ENCODE data around the gene MRPL37.
A peak's percentile ranks its signal among the peaks of the same experiment; 100 is the strongest.

Gene MRPL37

GRCh38 chr1:54199765-54200518 is at the start of gene MRPL37, which contains the start of gene CYB5RL:
Gene MRPL37, plus strand, starts transcription at chr1:54200167. Its CDS starts 77 bp downstream, at chr1:54200244.
Gene CYB5RL, minus strand, starts transcription at chr1:54200030. Its CDS starts 4,414 bp downstream, at chr1:54195616.
- peak within 1 kb of the TSS; percentile 77 for H3K4me2 ChIP-seq (ENCODE audit: low read length)
- no peaks in the 10 kb centered on the region for H3K36me3 ChIP-seq (ENCODE audit: control insufficient read depth, insufficient read depth, low read length)
- TF ChIP-seq, protein P1, sequence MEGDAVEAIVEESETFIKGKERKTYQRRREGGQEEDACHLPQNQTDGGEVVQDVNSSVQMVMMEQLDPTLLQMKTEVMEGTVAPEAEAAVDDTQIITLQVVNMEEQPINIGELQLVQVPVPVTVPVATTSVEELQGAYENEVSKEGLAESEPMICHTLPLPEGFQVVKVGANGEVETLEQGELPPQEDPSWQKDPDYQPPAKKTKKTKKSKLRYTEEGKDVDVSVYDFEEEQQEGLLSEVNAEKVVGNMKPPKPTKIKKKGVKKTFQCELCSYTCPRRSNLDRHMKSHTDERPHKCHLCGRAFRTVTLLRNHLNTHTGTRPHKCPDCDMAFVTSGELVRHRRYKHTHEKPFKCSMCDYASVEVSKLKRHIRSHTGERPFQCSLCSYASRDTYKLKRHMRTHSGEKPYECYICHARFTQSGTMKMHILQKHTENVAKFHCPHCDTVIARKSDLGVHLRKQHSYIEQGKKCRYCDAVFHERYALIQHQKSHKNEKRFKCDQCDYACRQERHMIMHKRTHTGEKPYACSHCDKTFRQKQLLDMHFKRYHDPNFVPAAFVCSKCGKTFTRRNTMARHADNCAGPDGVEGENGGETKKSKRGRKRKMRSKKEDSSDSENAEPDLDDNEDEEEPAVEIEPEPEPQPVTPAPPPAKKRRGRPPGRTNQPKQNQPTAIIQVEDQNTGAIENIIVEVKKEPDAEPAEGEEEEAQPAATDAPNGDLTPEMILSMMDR (IDR thresholded peaks at IDR 0.05): no peak
- H2AFZ ChIP-seq: peak within 1 kb of the TSS; percentile 93
- peak within 1 kb of the TSS; percentile 49 for H3K27ac ChIP-seq
- no peaks in the 10 kb centered on the region for H3K27me3 ChIP-seq (ENCODE audit: control insufficient read depth, insufficient read depth, low read length)
- no peaks in the 10 kb centered on the region for H3K9me3 ChIP-seq (ENCODE audit: control insufficient read depth, low read length)
- peaks cover 5% of the 10 kb centered on the region for H3K4me1 ChIP-seq
- H3K79me2 ChIP-seq: peaks cover 12% of the 10 kb centered on the region
- peak within 1 kb of the TSS; percentile 89 for H3K4me3 ChIP-seq (ENCODE audit: low read depth, low read length)
- peak within 1 kb of the TSS; percentile 80 for H3K9ac ChIP-seq

DNA sequence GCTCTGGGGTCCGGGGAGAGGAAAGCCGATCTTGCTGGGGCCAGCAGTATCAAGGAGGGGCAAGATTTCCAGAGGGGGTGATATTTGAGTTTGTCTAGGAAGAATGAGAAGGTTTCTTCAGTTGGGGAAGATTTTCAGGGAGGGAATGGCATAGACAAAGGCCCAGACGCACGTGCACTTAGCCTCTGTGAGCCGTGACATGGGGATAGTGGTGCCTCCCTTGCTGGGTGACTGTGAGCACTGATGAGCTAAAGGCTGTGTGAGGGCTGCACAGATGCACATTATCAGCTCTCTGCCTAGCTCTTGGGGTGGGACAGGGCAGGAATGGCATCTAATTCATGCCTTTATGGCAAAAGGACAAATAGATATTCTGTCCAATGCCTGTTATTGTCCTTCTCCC is 49.0 kb upstream of the MRPL37 start:
- Histone ChIP-seq H3K27ac (no peak overlapping the region), H2AFZ (no peak overlapping the region), H3K36me3 (ENCODE audit: control insufficient read depth, insufficient read depth, low read length) (no peaks in the 10 kb centered on the region), H3K4me2 (ENCODE audit: low read length) (no peak overlapping the region), H3K9ac (no peak overlapping the region), H3K4me1 (no peaks in the 10 kb centered on the region), H3K9me3 (ENCODE audit: control insufficient read depth, low read length) (no peaks in the 10 kb centered on the region), H3K79me2 (no peaks in the 10 kb centered on the region), H3K27me3 (ENCODE audit: control insufficient read depth, insufficient read depth, low read length) (no peaks in the 10 kb centered on the region), H3K4me3 (ENCODE audit: low read depth, low read length) (no peak overlapping the region)
- TF ChIP-seq, protein P1 (IDR thresholded peaks at IDR 0.05): no peak

- H3K9ac ChIP-seq: no peak within 1 kb of the TSS
- no peak within 1 kb of the TSS for H3K4me3 ChIP-seq (ENCODE audit: low read depth, low read length)
- no peak within 1 kb of the TSS for H3K4me2 ChIP-seq (ENCODE audit: low read length)
- no peak within 1 kb of the TSS for H3K27ac ChIP-seq
- peak within 1 kb of the TSS; percentile 62 for H2AFZ ChIP-seq
- no peaks in the 10 kb centered on the region for H3K4me1 ChIP-seq
- no peaks in the 10 kb centered on the region for H3K79me2 ChIP-seq
- H3K27me3 ChIP-seq (ENCODE audit: control insufficient read depth, insufficient read depth, low read length): no peaks in the 10 kb centered on the region
- H3K36me3 ChIP-seq (ENCODE audit: control insufficient read depth, insufficient read depth, low read length): no peaks in the 10 kb centered on the region
- no peaks in the 10 kb centered on the region for H3K9me3 ChIP-seq (ENCODE audit: control insufficient read depth, low read length)
- TF ChIP-seq, protein P1 (IDR thresholded peaks at IDR 0.05): no peak
Measured at GRCh38 chr1:54152696-54153095, 47.3 kb upstream of the MRPL37 start, which contains the start of gene CDCP2. Gene CDCP2, minus strand, starts transcription at chr1:54153000. Its CDS starts 78 bp downstream, at chr1:54152922.

DNA sequence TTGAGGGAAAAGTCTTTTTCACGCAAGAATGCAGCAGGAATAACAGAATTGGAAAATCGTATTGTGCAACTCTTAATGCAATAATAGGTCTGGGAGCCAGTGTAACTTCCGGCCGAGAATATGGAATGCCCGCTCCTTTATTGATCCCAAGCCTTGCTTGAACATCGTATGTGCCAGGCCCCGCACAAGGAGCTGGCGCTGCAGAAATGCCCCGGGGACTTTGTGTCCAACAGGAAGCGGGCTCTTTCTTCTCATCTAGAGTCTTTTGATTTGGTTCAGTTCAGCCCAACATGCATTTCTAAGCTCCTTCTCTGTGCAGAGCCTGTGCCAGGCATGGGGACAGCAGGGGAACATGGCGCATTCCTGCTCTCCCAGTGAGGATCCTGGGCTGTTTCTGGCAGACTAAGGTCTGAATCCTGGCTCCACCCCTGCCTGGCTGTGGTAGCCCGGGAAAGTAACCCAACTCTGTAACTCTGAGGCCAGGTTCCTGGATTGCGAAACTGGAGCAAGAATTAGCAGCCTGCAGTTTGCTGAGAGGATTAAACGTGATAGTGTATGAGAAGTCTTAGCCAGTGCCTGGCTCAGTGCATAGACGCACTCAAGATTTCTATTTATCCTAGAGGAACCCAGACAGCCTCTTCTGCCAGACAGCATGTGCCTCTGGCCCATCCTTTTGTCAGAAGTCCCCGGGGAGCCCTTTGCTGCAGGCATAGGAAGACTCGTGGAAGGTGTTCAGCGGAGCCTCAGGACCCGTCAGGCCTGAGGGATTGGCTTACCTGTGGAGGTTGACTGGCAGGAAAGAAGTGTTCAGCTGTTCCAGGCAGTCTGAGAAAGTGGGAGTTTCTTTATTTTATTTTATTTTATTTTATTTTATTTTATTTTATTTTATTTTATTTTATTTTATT is 46.2 kb upstream of the MRPL37 start:
- Histone ChIP-seq H3K9ac (no peak overlapping the region), H2AFZ (peak overlapping the region; percentile 62), H3K4me1 (no peaks in the 10 kb centered on the region), H3K79me2 (no peaks in the 10 kb centered on the region), H3K4me2 (ENCODE audit: low read length) (no peak overlapping the region), H3K27ac (no peak overlapping the region), H3K9me3 (ENCODE audit: control insufficient read depth, low read length) (no peaks in the 10 kb centered on the region), H3K36me3 (ENCODE audit: control insufficient read depth, insufficient read depth, low read length) (no peaks in the 10 kb centered on the region), H3K4me3 (ENCODE audit: low read depth, low read length) (no peak overlapping the region), H3K27me3 (ENCODE audit: control insufficient read depth, insufficient read depth, low read length) (no peaks in the 10 kb centered on the region)
- TF ChIP-seq, protein P1 (IDR thresholded peaks at IDR 0.05): no peak

All from parathyroid adenoma (tissue), 2 donors.